Suppressor macrophage treated with lipopolysaccharide for 1 hour (primary cell): ENCODE results near the gene SDHAF4.
A peak's percentile ranks its signal among the peaks of the same experiment; 100 is the strongest.
"Not testable (repeated sequence)": the region's sequence is repeated elsewhere in the genome, so short reads cannot be mapped to it uniquely, and the experiment has no call there.

Experiments
- DNase-seq, 3 donors: peaks; one replicate each; pipeline ENCODE4 v3.0.0-alpha.2; 2020 to 2022

The SDHAF4 gene

DNA sequence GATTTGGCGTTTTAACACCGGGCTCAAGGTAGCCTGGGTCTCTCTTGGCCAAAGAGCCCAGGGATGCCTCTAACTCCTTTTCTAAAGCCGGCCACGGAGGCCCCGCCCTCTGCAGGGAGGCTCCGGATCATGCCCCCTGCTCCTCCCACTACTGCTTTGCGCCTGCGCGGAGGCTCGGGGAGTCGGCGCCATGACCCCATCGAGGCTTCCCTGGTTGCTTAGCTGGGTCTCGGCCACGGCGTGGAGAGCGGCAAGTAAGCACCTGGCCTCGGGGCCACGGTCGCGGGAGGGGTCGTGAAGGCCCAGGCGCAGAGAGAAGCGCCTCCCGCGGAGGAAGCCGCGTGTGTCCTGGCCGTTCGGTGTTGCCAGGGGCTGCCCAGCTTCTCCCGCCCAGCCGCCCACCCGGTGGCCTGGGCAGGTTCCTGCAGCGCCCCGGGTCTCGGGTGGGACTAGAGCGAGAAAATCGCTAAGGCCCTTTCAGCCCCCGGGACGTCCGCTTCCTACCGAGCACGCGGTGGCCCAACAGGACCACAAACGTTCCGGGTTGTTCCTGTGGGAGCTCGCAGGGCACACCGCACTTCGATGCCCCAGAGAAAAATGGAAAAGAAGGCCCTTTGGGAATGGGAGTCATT lies at the start of gene SDHAF4:
SDHAF4 (plus strand) TSS at position 180 of the 632 bp plus-strand sequence; CDS start at position 191, 11 bp downstream.
- DNase-seq: peak; percentile 93 to 96 (median 96)

DNA sequence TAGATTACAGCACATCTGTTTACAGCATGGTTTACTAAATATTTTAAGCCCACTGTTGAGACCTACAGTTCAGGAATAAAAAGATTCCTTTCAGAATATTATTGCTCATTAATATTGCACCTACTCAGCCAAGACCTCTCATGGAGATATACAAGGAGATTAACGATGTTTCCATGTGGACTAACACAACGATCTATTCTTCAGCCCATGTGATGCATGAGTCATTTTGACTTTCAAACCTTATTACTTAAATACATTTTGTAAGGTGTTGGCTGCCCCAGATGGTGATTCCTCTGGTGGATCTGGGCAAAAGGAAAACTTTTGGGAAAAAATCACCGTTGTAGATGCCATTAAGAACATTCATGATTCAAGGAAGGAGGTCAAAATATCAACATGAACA lies 48.0 kb upstream of the SDHAF4 start:
- no peak for DNase-seq

- DNase-seq: peak; percentile 11 to 36 (median 33)
Observed at GRCh38 chr6:70520575-70520974, 46.2 kb upstream of the SDHAF4 start.

- no peak for DNase-seq
Observed at GRCh38 chr6:70524721-70525286, 41.9 kb upstream of the SDHAF4 start.

DNA sequence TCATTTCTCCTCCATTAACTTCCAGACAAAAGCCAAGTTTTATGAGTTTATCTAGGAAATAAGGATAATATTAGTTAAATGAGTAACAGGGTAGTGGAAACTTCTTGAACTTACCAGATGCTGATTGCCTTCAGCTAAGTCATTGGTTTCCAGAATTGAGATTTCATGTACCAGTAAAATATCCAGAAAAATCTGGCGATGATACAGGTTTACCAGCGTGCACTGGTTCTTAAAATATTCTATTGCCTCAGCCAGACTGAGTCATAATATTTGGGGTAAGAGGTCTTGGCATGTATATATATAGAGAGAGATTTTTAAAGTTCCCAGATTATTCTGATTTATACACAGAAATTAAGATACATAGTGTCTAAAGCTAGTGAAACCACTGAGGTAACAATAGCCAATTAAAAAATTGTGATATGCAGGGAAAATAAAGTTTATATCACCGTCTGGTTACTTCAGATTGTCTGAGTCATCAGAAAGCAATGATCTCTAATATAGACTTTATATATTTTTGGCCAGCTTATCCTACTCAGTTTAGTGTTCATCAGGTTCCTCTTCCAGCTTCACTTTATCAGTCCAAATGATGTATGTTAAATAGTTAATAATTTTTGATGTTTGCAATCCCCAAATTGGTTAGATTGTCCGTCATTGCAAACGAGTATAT lies 39.5 kb upstream of the SDHAF4 start:
- DNase-seq: no peak

DNA sequence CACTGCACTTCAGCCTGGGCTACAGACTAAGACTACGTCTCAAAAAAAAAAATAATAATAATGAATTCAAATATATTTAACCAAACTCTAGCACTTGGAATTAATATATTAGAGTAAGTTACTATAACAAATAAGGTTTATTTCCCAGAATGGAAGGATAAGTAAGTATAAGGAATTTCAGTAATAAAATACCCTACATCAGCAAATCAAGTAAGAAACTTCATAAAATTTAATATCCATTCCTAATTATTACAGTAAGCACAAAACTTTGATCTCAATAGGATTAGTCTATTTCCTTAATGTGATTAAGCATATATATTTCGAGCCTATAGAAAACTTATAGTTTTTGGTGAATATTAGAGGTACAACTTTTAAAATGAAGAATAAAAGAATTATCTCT lies 36.7 kb upstream of the SDHAF4 start:
- no peak for DNase-seq

DNA sequence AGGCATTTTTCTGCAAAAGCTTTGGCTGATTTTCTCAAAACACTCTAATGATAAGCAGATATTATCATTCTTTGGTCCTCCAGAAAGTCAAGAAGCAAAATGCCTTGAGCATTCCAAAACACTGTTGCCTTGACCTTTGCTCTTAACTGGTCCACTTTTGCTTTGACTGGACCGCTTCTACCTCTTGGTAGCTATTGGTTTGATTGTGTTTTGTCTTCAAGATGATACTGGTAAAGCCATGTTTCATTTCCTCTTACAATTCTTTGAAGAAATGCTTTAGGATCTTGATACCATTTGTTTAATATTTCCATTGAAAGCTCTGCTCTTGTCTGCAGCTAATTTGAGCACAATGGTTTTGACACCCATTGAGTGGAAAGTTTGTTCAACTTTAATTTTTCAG lies 35.6 kb upstream of the SDHAF4 start:
- DNase-seq: no peak

GRCh38 chr6:70537266-70537665 lies 29.5 kb upstream of the SDHAF4 start:
- DNase-seq: peak in 2 of 3 donors; percentile 35 to 38

GRCh38 chr6:70538376-70538775 lies 28.4 kb upstream of the SDHAF4 start:
- peak; percentile 46 to 87 (median 83) for DNase-seq

DNA sequence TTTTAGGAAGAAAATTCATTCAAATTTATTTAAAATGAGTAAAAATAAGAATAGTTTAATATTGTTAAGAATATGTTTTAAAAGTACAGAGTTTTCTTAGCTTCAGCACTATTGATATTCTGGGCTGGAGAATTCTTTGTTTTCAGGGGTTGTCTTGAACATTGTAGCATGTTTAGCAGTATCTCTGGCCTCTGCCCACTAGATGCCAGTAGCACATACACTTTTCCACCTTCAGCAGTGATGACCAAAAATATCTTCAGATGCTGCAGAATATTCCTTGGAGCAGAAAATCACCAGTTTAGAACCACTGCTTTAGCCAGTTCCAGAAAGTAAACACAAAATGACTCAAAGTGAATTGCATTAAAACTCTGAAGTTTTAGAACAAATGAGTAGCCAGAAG lies 19.4 kb upstream of the SDHAF4 start:
- no peak for DNase-seq

DNA sequence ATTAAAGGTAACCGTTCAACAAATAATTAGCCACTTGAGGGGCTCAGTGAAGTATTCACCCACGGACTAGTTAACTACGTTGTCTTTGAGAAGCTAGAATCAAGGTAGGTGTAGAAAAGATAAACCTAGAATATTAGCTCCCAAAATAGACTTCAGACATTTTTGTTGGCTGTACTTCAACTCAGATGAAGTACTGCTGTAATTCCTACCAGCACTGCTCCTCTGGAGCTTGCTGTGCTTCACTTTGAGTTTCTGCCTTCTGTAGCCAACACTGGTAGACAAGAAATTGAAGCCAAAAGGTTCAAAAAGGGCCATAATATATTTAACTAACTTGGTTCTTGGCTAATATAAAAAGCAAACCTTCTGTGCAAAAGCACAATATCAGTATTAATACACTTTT lies 18.8 kb upstream of the SDHAF4 start:
- DNase-seq: no peak

DNA sequence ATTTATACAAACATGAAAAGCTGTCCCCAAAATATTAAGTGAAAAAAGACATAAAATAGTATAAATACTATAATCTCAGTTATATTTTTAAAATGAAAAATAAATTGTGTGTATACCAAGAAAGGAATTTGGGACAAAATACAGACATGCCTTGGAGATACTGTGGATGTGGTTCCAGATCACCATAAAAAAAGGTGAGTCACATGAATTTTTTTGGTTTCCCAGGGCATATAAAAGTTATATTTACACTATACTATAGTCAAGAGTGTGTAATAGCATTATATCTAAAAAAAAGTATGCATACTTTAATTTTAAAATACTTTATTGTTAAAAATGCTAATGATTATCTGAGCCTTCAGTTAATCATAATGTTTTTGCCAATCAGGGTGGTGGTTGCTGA lies 17.4 kb upstream of the SDHAF4 start:
- no peak for DNase-seq

DNA sequence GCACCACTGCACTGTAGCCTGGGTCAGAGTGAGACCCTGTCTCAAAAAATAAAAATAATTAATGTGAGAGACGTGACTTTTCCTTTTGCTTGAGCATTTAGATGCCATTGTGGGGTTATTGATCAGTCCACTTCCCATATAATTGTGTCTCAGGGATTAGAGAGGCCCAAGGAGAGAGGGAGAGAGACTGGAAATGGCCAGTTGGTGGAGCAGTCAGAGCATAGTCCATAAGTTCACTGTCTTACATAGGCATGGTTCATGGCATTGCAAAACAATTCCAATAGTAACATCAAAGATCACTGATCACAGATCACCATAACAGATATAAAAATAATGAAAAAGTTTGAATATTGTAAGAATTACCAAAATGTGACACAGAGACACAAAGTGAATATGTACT lies 15.2 kb upstream of the SDHAF4 start:
- no peak for DNase-seq

- DNase-seq: not testable (repeated sequence)
Observed at GRCh38 chr6:70552286-70552940, 14.3 kb upstream of the SDHAF4 start.

- no peak for DNase-seq
Observed at GRCh38 chr6:70552974-70553373, 13.8 kb upstream of the SDHAF4 start.

- no peak for DNase-seq
Observed at GRCh38 chr6:70557998-70558397, 8.7 kb upstream of the SDHAF4 start.

DNA sequence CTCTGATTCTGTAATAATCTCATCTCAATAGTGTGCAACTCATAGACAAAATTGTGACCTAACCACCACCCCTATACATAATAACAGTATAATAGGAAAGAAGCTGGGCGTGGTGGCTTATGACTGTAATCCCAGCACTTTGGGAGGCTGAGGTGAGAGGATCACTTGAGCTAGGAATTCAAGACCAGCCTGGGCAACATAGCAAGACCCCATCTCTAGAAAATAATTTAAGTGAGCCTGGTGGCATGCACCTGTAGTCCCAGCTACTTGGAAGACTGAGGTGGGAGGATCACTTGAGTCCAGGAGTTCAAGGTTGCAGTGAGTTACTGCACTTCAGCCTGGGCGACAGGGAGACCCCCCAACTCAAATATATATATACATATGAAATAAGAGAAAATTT lies 4.3 kb upstream of the SDHAF4 start:
- not testable (repeated sequence) for DNase-seq

- DNase-seq: no peak
Observed at GRCh38 chr6:70563530-70563929, 3.2 kb upstream of the SDHAF4 start.

DNA sequence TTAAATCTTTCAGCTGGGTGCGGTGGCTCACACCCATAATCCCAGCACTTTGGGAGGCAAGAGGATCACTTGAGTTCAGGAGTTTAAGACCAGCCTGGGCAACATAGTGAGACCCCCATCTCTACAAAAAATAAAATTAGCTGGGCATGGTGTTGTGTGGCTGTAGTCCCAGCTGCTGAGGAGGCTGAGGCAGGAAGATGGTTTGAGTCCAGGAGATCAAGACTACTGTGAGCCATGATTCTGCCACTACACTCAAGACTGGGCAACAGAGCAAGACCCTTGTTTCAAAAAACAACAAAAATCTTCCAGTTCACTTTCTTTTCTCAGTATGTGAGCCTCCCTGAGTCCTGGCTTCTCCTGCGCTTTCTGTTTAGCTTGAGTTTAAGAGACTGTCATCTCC lies 7.9 kb downstream of the SDHAF4 start:
- no peak for DNase-seq

- DNase-seq: no peak
Observed at GRCh38 chr6:70575899-70576495, 9.3 kb downstream of the SDHAF4 start.

- DNase-seq: no peak
Observed at GRCh38 chr6:70586114-70586513, 19.4 kb downstream of the SDHAF4 start.

DNA sequence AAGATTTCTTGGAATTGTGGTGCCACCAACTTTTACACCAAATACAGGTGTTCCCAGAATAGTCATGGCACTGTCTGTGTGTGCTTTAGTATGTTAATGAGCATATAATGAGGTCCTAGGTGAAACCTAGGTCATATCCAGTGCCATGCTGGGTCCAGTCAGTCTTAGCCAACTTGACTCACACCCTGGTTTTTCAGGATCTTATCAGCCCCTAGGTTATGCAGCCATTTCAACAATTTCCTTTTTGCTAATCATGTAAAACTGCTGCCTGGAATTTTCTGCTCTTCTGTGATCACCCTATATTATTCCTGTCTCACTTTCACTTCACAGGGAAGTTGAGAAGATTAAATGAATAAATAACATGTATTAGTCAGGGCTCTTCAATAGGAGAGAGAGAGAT lies 23.7 kb downstream of the SDHAF4 start:
- DNase-seq: no peak

DNA sequence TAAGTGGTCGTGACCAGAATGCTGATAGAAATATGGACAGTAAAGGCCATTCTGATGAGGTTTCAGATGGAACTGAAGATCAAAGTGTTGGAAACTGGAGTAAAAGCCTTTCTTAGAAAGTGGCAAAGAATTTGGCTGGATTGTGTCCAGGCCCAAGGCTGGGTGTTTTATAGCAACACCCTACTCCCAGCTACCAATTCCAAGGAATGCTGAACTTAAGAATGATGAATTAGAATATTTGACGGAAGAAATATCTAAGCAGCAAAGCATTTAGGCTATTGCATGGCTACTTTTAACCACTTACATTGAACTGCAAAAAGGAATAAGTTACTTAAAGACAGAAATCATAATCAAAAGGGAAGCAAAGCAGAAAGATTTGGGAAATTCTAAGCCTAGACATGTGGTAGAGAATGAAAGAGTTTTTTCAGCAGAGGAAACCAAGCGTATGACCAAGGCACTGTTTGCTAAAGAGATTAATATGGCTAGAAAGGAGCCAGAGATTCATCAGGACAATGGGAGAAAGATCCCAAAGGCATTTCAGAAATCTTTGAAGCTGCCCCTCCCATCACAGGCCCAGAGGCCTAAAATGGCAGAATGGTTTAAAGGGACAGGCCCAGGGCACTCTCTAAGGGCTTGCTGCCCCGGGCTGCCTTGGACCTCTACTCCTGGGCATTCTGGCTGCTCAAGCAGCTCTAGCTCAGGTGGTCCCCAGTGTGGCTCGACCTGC lies 25.8 kb downstream of the SDHAF4 start:
- DNase-seq: no peak
